ENCODE results near the gene PTPRK. TPM values are rescaled to one million over a fixed set of nuclear protein-coding genes. Genes with fewer than 3 reads are reported as not detected.

PTPRK gene
- total and polyA plus RNA-seq, 2 of the 13 experiments (the other 11 are each of a cell fraction or from before 2014, with no cell fraction given) = 43.6 to 98.3 TPM

DNA sequence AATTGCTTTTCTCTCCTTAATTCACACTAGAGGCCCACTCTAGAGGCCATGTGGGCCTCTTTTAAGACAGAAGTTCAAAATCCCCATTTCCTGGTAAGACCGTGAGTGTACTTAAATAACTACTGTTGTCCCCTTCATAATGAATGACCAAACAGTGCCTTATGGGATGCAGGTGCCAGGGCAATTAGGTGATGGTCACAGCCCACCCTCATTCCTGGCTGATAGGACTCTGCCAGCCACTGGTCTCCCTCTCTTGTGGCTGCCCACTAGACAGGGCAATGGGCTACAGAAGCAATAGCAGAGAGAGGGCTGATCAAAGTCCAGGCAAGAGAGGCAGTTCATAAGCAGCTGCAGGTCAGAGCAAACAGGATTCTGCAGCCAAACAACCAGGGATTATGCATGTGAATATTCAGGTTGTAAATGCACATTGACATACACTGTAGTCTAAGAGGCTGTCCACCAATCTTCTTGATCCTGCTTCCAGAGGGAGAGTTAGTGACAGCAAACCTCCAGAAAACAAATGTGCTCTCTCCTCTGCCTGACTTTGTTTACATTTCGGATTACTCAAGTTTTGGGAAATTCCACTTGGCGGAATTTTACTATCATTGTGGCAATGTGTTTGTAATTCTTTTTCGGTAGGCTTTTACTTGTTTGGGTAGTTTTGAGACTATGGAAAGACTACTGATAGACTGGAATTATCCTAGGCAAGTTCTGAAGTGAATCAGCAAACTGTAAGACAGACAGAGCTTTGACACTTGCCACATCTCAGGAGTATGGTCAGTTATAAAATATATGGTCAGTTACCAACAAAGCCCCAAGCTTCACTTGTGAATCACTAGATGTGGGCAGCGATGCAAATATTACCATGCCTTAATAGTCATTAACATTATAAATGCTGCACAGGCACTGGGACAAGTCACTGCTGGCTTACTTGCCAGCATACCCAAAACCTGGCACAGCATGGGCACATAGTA lies 12.8 kb downstream of the PTPRK start (continued):
- TF ChIP-seq, protein P1, sequence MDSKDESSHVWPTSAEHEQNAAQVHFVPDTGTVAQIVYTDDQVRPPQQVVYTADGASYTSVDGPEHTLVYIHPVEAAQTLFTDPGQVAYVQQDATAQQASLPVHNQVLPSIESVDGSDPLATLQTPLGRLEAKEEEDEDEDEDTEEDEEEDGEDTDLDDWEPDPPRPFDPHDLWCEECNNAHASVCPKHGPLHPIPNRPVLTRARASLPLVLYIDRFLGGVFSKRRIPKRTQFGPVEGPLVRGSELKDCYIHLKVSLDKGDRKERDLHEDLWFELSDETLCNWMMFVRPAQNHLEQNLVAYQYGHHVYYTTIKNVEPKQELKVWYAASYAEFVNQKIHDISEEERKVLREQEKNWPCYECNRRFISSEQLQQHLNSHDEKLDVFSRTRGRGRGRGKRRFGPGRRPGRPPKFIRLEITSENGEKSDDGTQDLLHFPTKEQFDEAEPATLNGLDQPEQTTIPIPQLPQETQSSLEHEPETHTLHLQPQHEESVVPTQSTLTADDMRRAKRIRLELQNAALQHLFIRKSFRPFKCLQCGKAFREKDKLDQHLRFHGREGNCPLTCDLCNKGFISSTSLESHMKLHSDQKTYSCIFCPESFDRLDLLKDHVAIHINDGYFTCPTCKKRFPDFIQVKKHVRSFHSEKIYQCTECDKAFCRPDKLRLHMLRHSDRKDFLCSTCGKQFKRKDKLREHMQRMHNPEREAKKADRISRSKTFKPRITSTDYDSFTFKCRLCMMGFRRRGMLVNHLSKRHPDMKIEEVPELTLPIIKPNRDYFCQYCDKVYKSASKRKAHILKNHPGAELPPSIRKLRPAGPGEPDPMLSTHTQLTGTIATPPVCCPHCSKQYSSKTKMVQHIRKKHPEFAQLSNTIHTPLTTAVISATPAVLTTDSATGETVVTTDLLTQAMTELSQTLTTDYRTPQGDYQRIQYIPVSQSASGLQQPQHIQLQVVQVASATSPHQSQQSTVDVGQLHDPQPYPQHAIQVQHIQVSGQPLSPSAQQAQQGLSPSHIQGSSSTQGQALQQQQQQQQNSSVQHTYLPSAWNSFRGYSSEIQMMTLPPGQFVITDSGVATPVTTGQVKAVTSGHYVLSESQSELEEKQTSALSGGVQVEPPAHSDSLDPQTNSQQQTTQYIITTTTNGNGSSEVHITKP (CRISPR knock-in tag; IDR thresholded peaks at IDR 0.05; ENCODE audit: low read depth) = peak; percentile 74
- no peak for TF ChIP-seq ZNF839 (CRISPR knock-in tag; IDR thresholded peaks at IDR 0.05; ENCODE audit: borderline replicate concordance)
- peak in 1 of 2 experiments; percentile 30; a peak in 1 of 4 replicates for TF ChIP-seq REST (IDR thresholded peaks at IDR 0.05; ENCODE audit: borderline replicate concordance in 1 of 2, low read depth in 1 of 2, low read length in 2 of 2)
- no peak for TF ChIP-seq JDP2 (CRISPR knock-in tag; IDR thresholded peaks at IDR 0.05; ENCODE audit: borderline replicate concordance)
- TF ChIP-seq GMEB1 (CRISPR knock-in tag; IDR thresholded peaks at IDR 0.05; ENCODE audit: borderline replicate concordance) = peak; percentile 49; the same call in 1 of the 2 replicates
- TF ChIP-seq KLF9 (CRISPR knock-in tag; IDR thresholded peaks at IDR 0.05; ENCODE audit: low read depth) = 0 out of 2 replicates have a peak, but pooled peaks have one; percentile 51
- peak; percentile 81 for TF ChIP-seq BORCS8-MEF2B (CRISPR knock-in tag; IDR thresholded peaks at IDR 0.05)
- TF ChIP-seq ZNF335 (CRISPR knock-in tag; IDR thresholded peaks at IDR 0.05) = 0 out of 2 replicates have a peak, but pooled peaks have one; percentile 20
- peak; percentile 81; the same call in 1 of the 2 replicates for TF ChIP-seq TARDBP (CRISPR knock-in tag; IDR thresholded peaks at IDR 0.05)
- TF ChIP-seq, protein P2, sequence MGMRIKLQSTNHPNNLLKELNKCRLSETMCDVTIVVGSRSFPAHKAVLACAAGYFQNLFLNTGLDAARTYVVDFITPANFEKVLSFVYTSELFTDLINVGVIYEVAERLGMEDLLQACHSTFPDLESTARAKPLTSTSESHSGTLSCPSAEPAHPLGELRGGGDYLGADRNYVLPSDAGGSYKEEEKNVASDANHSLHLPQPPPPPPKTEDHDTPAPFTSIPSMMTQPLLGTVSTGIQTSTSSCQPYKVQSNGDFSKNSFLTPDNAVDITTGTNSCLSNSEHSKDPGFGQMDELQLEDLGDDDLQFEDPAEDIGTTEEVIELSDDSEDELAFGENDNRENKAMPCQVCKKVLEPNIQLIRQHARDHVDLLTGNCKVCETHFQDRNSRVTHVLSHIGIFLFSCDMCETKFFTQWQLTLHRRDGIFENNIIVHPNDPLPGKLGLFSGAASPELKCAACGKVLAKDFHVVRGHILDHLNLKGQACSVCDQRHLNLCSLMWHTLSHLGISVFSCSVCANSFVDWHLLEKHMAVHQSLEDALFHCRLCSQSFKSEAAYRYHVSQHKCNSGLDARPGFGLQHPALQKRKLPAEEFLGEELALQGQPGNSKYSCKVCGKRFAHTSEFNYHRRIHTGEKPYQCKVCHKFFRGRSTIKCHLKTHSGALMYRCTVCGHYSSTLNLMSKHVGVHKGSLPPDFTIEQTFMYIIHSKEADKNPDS (CRISPR knock-in tag; IDR thresholded peaks at IDR 0.05) = peak; percentile 26; the same call in 1 of the 2 replicates
- no peak for TF ChIP-seq ZNF263 (CRISPR knock-in tag; IDR thresholded peaks at IDR 0.05)
- TF ChIP-seq, protein P3, sequence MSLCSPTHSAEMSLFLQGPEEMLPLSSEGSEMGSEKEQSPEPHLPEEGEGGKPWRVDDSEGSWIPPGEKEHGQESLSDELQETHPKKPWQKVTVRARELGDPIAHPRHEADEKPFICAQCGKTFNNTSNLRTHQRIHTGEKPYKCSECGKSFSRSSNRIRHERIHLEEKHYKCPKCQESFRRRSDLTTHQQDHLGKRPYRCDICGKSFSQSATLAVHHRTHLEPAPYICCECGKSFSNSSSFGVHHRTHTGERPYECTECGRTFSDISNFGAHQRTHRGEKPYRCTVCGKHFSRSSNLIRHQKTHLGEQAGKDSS (CRISPR knock-in tag; IDR thresholded peaks at IDR 0.05; ENCODE audit: borderline replicate concordance, low read depth) = peak; percentile 87; the same call in 1 of the 2 replicates
- TF ChIP-seq NR3C1 (CRISPR knock-in tag; IDR thresholded peaks at IDR 0.05) = no peak

Data from HepG2 (cell line).